Neural progenitor cell (in vitro differentiated cells): Measurements from ENCODE around the gene PPP2R3C.

Experiments
- EZH2 ChIP-seq: fragments of 200-600 bp; sonication (generic); IDR thresholded peaks from 2 replicates; pipeline ENCODE4 v1.6.1; 2017; ENCODE audit warnings: antibody characterized with exemption, mild to moderate bottlenecking, moderate library complexity
- EZH2phosphoT487 ChIP-seq: fragments of 200-600 bp; sonication (generic); IDR thresholded peaks from 2 replicates; pipeline ENCODE4 v1.6.1; 2017; ENCODE audit warnings: antibody characterized with exemption

DNA sequence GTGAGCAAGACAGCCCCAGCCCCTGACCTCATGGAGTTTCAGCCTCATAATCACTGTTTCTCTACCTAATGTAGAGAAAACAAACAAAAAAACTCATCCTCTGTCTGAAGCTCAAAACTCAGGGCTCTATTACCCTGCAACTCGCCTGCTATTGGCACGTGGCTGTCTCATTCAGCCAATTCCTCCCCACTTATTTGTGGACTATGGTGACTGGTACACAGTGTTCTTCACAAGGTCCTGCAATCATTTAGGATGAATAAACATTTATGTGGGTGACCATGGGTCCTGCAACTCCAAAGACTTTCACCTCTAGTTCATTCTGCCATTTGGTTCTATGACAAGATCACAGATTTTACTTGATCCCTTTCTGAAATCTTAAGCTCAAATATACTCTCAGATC, 4.7 kb downstream of the PPP2R3C start:
- TF ChIP-seq EZH2 (no peak), EZH2phosphoT487 (no peak)
